K562 (cell line): Measurements from ENCODE around the gene ABCA4. TPM values are rescaled to one million over a fixed set of nuclear protein-coding genes. Genes with fewer than 3 reads are reported as not detected.

Experiments used
- ATAC-seq: fragments of 200-7000 bp; cut with Tn5 transposase; 3 replicates; pipeline ENCODE4 v1.9.1; 2020; ENCODE audit warnings: moderate library complexity
- BruUV-seq: library from RNA; stranded (reverse); fragments of 400-500 nt; replicated peaks from 2 replicates; lab custom pipeline; 2021; lab: Mats Ljungman, UMichigan
- CTCF ChIA-PET: fragments of 300-600 bp; formaldehyde crosslinking; extraction: SDS; loops from one replicate; lab custom pipeline; 2021; ENCODE audit warnings: low intra/inter-chr PET ratio; lab: Yijun Ruan, JAX
- POLR2A ChIA-PET: fragments of 300-600, 350-650 bp; sonication (Branson Sonifier 250); formaldehyde crosslinking; extraction: SDS; loops from one replicate; lab custom pipeline; 2021; ENCODE audit warnings: antibody characterized with exemption, inconsistent platforms; lab: Yijun Ruan, JAX
- DNase-seq, 4 experiments: peaks; one replicate each; pipeline versions ENCODE4 v3.0.0 to v3.0.0-alpha.2; 2011 to 2018; ENCODE audit warnings: low spot score in 3 of 4, mixed read lengths in 3 of 4; ENCODE audit errors: extremely low read depth in 1 of 4
- FAIRE-seq: peaks from 2 replicates; lab custom pipeline; 2011; peaks lifted over from hg19 to GRCh38; lab: Jason Lieb, UNC
- H2AFZ ChIP-seq: 2 replicates; pipeline ENCODE4 v1.6.0; 2011; ENCODE audit warnings: low read depth, low read length, control low read depth, inconsistent platforms
- H3K27ac ChIP-seq: fragments of 200-600 bp; 3 replicates; pipeline ENCODE4 v1.8.0; 2011; ENCODE audit warnings: low read depth, mild to moderate bottlenecking, control low read depth, inconsistent platforms, low read length, moderate library complexity, mixed read lengths; ENCODE audit errors: extremely low read depth
- H3K27me3 ChIP-seq, 2 experiments: fragments of 300-600 bp in 1 of 2; 2 replicates in 1 of 2; 3 replicates in 1 of 2; pipeline versions ENCODE4 v1.6.0 to v1.8.0; 2011; ENCODE audit warnings: inconsistent platforms in 2 of 2, low read length in 2 of 2, mild to moderate bottlenecking in 1 of 2, mixed read lengths in 1 of 2, moderate library complexity in 1 of 2; ENCODE audit not compliant: control insufficient read depth in 2 of 2, insufficient read depth in 2 of 2
- H3K36me3 ChIP-seq: fragments of 300-600 bp; 3 replicates; pipeline ENCODE4 v1.8.0; 2011; ENCODE audit warnings: mild to moderate bottlenecking, low read length, inconsistent platforms; ENCODE audit not compliant: control insufficient read depth, insufficient read depth
- H3K4me1 ChIP-seq, 2 experiments: fragments of 200-600 bp in 1 of 2; replicated peaks in 1 of 2; 2 replicates in 1 of 2; 3 replicates in 1 of 2; pipeline versions ENCODE4 v1.5.1 to v1.8.0; 2011; ENCODE audit warnings: inconsistent platforms in 2 of 2, low read length in 2 of 2, mild to moderate bottlenecking in 1 of 2, mixed read lengths in 1 of 2, moderate library complexity in 1 of 2; ENCODE audit not compliant: control insufficient read depth in 2 of 2, insufficient read depth in 2 of 2
- H3K4me2 ChIP-seq: 2 replicates; pipeline ENCODE4 v1.6.1; 2011; ENCODE audit warnings: low read length, control low read depth, inconsistent platforms, mixed read lengths; ENCODE audit not compliant: insufficient read depth
- H3K4me3 ChIP-seq: fragments of 200-600 bp; sonication (generic), shearing (Covaris generic); 2 replicates; pipeline ENCODE4 v1.5.1; 2016; ENCODE audit warnings: control low read depth, inconsistent platforms
- H3K79me2 ChIP-seq: fragments of 200-600 bp; 3 replicates; pipeline ENCODE4 v1.8.0; 2011; ENCODE audit warnings: low read length, inconsistent platforms; ENCODE audit not compliant: control insufficient read depth, insufficient read depth
- H3K9ac ChIP-seq, 2 experiments: 2 replicates each; pipeline versions ENCODE4 v1.6.0 to v1.6.1; 2011; ENCODE audit warnings: low read depth in 2 of 2, low read length in 2 of 2, control low read depth in 1 of 2, inconsistent platforms in 1 of 2, mild to moderate bottlenecking in 1 of 2, mixed read lengths in 1 of 2; ENCODE audit not compliant: insufficient read depth in 1 of 2
- H3K9me1 ChIP-seq: one replicate; pipeline ENCODE4 v1.6.0; 2011; ENCODE audit warnings: inconsistent platforms, mild to moderate bottlenecking, low read length, moderate library complexity; ENCODE audit not compliant: control insufficient read depth, insufficient read depth
- H3K9me3 ChIP-seq: replicated peaks from 2 replicates; pipeline ENCODE4 v1.5.1; 2011; ENCODE audit warnings: low read depth, low read length, inconsistent platforms; ENCODE audit not compliant: control insufficient read depth, insufficient read depth
- H4K20me1 ChIP-seq: replicated peaks from 2 replicates; pipeline ENCODE4 v1.6.1; 2011; ENCODE audit warnings: low read length, inconsistent platforms, mixed read lengths; ENCODE audit not compliant: control insufficient read depth, insufficient read depth
- ARID1B ChIP-seq: fragments of 450-650 bp; IDR thresholded peaks from 2 replicates; pipeline ENCODE4 v1.6.1; 2016; ENCODE audit warnings: antibody characterized with exemption, mild to moderate bottlenecking, inconsistent platforms
- COPS2 ChIP-seq: fragments of 450-650 bp; conservative IDR thresholded peaks from 2 replicates; pipeline ENCODE4 v1.6.1; 2016; ENCODE audit warnings: mild to moderate bottlenecking, moderate library complexity
- HBP1 ChIP-seq: fragments of 450-650 bp; formaldehyde crosslinking; IDR thresholded peaks from 2 replicates; pipeline ENCODE4 v1.4.0; 2022; ENCODE audit warnings: missing genetic modification characterization
- PTBP1 ChIP-seq: fragments of 200-400 bp; formaldehyde crosslinking; IDR thresholded peaks from 2 replicates; pipeline ENCODE4 v1.6.1; 2017; ENCODE audit warnings: low read depth, low read length
- RNF219 ChIP-seq: fragments of 250-450 bp; sonication (Bioruptor Pico); IDR thresholded peaks from 2 replicates; pipeline ENCODE4 v1.5.0; 2022; ENCODE audit warnings: mild to moderate bottlenecking
- TRIM24 ChIP-seq, 2 experiments: fragments of 450-650 bp; IDR thresholded peaks; 2 replicates each; pipeline ENCODE4 v1.6.1; 2016
- ZNF121 ChIP-seq: sonication (generic); formaldehyde crosslinking; conservative IDR thresholded peaks from 2 replicates; pipeline ENCODE4 v1.8.0; 2022; ENCODE audit warnings: missing genetic modification reagents
- ZNF24 ChIP-seq: fragments of 450-650 bp; IDR thresholded peaks from 2 replicates; pipeline ENCODE4 v1.6.1; 2016
- ZNF3 ChIP-seq: fragments of 250-450 bp; sonication (Bioruptor Pico); IDR thresholded peaks from 2 replicates; pipeline ENCODE4 v1.5.0; 2021; ENCODE audit warnings: mild to moderate bottlenecking, moderate library complexity
- ZNF318 ChIP-seq, 2 experiments: fragments of 450-650 bp; IDR thresholded peaks; 2 replicates each; pipeline ENCODE4 v1.6.1; 2016; ENCODE audit warnings: mild to moderate bottlenecking in 2 of 2, borderline replicate concordance in 1 of 2, low read depth in 1 of 2, moderate library complexity in 1 of 2
- WGBS: fragments of 100-300 bp; shearing (Covaris generic); methylation state at CpG from one replicate; pipeline ENCODE4 v1.1.6; 2016; ENCODE audit warnings: low coverage, mixed read lengths; ENCODE audit not compliant: insufficient coverage; ENCODE audit errors: missing lambda C conversion rate; 5-methylcytosine and 5-hydroxymethylcytosine counted together
- in situ Hi-C: fragments of 300-500 bp; cut with MboI; formaldehyde crosslinking; loops from 4 replicates; pipeline ENCODE4 v1.15.0; 2018; ENCODE audit warnings: inconsistent platforms, mixed read lengths
- intact Hi-C: fragments of 100-400 bp; cut with micrococcal nuclease; formaldehyde crosslinking; loops from 2 replicates; pipeline ENCODE4 v1.14.2; 2022
- polyA plus RNA-seq, 8 experiments: library from polyadenylated mRNA; depleted of rRNA in 4 of 8; stranded (reverse) in 5 of 8; unstranded in 3 of 8; fragments of >200 nt; fragmentation: Nextera tagmentation in 2 of 8; fragmentation: Illumina TruSeq in 1 of 8; extraction: Ambion mirVana in 2 of 8; extraction: Trizol in 1 of 8; gene quantifications; 2 replicates each; pipeline versions ENCODE4 v1.2.1 to v1.2.3, GENCODE V29; 2011 to 2014; ENCODE audit warnings: inconsistent platforms in 1 of 8, missing spikeins in 1 of 8
- total RNA-seq, 7 experiments: library from RNA; depleted of rRNA in 6 of 7; stranded (reverse); fragments of >200 nt in 6 of 7; fragmentation: Illumina TruSeq in 2 of 7; extraction: Trizol in 2 of 7; gene quantifications; 2 replicates each; pipeline versions ENCODE4 v1.2.1 to v1.2.3, GENCODE V29; 2011 to 2021; ENCODE audit warnings: low replicate concordance in 1 of 7

ABCA4 gene
- total and polyA plus RNA-seq, 9 of the 15 experiments (the other 6 are each of a cell fraction or from before 2014, with no cell fraction given) = 0.01 to 0.04 TPM; not detected in 7

GRCh38 chr1:93961906-93962305 lies 159.0 kb downstream of the ABCA4 start (continued):
- TF ChIP-seq HBP1 (no peak), RNF219 (CRISPR knock-in tag) (no peak)

- POLR2A ChIA-PET = no interaction called here
- Histone ChIP-seq H3K79me2 (no peaks in the 10 kb centered on the region), H3K36me3 (no peaks in the 10 kb centered on the region), H3K27ac (no peak overlapping the region), H3K4me2 (no peak overlapping the region), H3K9me3 (0 out of 2 replicates have a peak, but pooled peaks cover 2% of the 10 kb centered on the region), H2AFZ (no peak overlapping the region), H3K9ac (no peak overlapping the region), H3K9me1 (no peaks in the 10 kb centered on the region), H3K4me1 (no peaks in the 10 kb centered on the region), H3K4me3 (no peak overlapping the region), H4K20me1 (no peaks in the 10 kb centered on the region), H3K27me3 (no peaks in the 10 kb centered on the region; a peak in 1 of 5 replicates)
- intact Hi-C loops = no loop called here
- ATAC-seq (no peak), DNase-seq (no peak), FAIRE-seq (no peak)
- CTCF ChIA-PET = no interaction called here
- in situ Hi-C loops = no loop called here
- 0% methylated on average over 2 of the region's 2 CpGs for WGBS
- BruUV-seq = no TSS peak
- TF ChIP-seq ZNF3 (CRISPR knock-in tag) (no peak), PTBP1 (no peak), ZNF24 (no peak), ZNF318 (IDR thresholded peaks at IDR 0.05; ENCODE audit: borderline replicate concordance in 1 of 2, low read depth in 1 of 2) (no peak), COPS2 (no peak), ARID1B (no peak), ZNF121 (CRISPR knock-in tag) (no peak), TRIM24 (IDR thresholded peaks at IDR 0.05) (no peak)
Observed at GRCh38 chr1:93961443-93961842, 159.5 kb downstream of the ABCA4 start.
